Hepatocyte (in vitro differentiated cells): ENCODE measurements around the gene ANO2.

Experiments
- CTCF ChIP-seq: fragments of 200-600 bp; sonication (generic); IDR thresholded peaks from 2 replicates; pipeline ENCODE4 v1.5.1; 2016; ENCODE audit warnings: antibody characterized with exemption, mild to moderate bottlenecking; ENCODE audit not compliant: poor library complexity
- EZH2 ChIP-seq: fragments of 200-600 bp; sonication (generic); IDR thresholded peaks from 2 replicates; pipeline ENCODE4 v1.6.1; 2016; ENCODE audit warnings: antibody characterized with exemption, mild to moderate bottlenecking, borderline replicate concordance

DNA sequence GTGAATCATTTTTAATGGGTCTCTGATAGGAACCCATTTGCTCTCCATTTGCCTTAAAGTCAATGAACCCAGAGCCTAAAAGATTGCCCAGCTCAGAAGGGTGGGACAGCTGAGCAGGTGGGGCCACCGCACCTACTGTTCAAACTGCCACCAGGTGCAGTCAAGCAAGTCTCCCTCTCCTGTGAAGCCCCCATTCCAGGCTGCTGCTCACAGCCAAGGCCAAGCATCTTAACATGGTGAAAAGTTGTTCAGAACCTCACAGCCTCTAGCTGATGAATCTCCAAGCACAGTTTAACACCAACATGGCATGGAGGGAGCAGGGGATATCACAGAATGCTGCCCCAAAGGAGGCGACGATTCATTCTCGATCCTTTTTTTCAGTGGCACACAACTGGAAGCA is 29.5 kb downstream of the ANO2 start:
- TF ChIP-seq EZH2 (no peak), CTCF (no peak)
